ENCODE results near the gene OR8H1.

GRCh38 chr11:56296898-56297297 is 4.8 kb upstream of the OR8H1 start:
- no peak for TF ChIP-seq CTCF (conservative IDR thresholded peaks at IDR 0.05; ENCODE audit: low read depth in 2 of 2)
- TF ChIP-seq EZH2phosphoT487 (IDR thresholded peaks at IDR 0.05; ENCODE audit: unreplicated experiment), result no peak
- no peak for TF ChIP-seq EZH2 (IDR thresholded peaks at IDR 0.05; ENCODE audit: low read depth, unreplicated experiment)
- TF ChIP-seq ZNF114 (CRISPR knock-in tag; IDR thresholded peaks at IDR 0.05), result no peak
- no peak for TF ChIP-seq CREB1 (CRISPR knock-in tag; IDR thresholded peaks at IDR 0.05; ENCODE audit: low read depth)
- no peak for TF ChIP-seq POLR2AphosphoS5 (IDR thresholded peaks at IDR 0.05; ENCODE audit: low read depth)
- no peak for TF ChIP-seq REST (IDR thresholded peaks at IDR 0.05; ENCODE audit: unreplicated experiment)
- no peak for TF ChIP-seq JUNB (IDR thresholded peaks at IDR 0.05; ENCODE audit: unreplicated experiment)
- no peak for TF ChIP-seq STAT1 (IDR thresholded peaks at IDR 0.05; ENCODE audit: unreplicated experiment)
- TF ChIP-seq ZNF331 (CRISPR knock-in tag; IDR thresholded peaks at IDR 0.05; ENCODE audit: low read depth), result no peak
- no peak for TF ChIP-seq ETS1 (IDR thresholded peaks at IDR 0.05)
